CD8-positive, alpha-beta memory T cell (primary cell): Measurements from ENCODE around the gene FBXW4. TPM values are rescaled to one million over a fixed set of nuclear protein-coding genes. Genes with fewer than 3 reads are reported as not detected.

Source experiments
- CTCF ChIA-PET: fragments of 350-600 bp; sonication (Branson Sonifier 250); formaldehyde crosslinking; loops from one replicate; lab custom pipeline; 2021; ENCODE audit warnings: antibody characterized with exemption; lab: Charles Lee
- POLR2A ChIA-PET: fragments of 350-600 bp; sonication (Branson Sonifier 250); formaldehyde crosslinking; loops from one replicate; lab custom pipeline; 2021; ENCODE audit warnings: antibody characterized with exemption; lab: Charles Lee
- DNase-seq, 5 donors: peaks; one replicate each; pipeline versions ENCODE4 v3.0.0 to v3.0.0-alpha.2; 2020 to 2022; ENCODE audit warnings: mixed read lengths in 1 of 5
- H3K27ac ChIP-seq: one replicate; pipeline ENCODE4 v1.7.0; 2013; ENCODE audit warnings: low read depth, mild to moderate bottlenecking, low read length, moderate library complexity
- H3K27me3 ChIP-seq: 2 replicates; pipeline ENCODE4 v1.7.0; 2013; ENCODE audit warnings: low read length, mild to moderate bottlenecking; ENCODE audit not compliant: insufficient read depth, poor library complexity, severe bottlenecking
- H3K36me3 ChIP-seq: 2 replicates; pipeline ENCODE4 v1.7.0; 2013; ENCODE audit warnings: mild to moderate bottlenecking, low read length, moderate library complexity; ENCODE audit not compliant: insufficient read depth
- H3K4me1 ChIP-seq: 2 replicates; pipeline ENCODE4 v1.7.0; 2013; ENCODE audit warnings: mild to moderate bottlenecking, low read length, moderate library complexity; ENCODE audit not compliant: insufficient read depth
- H3K4me3 ChIP-seq: 2 replicates; pipeline ENCODE4 v1.7.0; 2013; ENCODE audit warnings: mild to moderate bottlenecking, low read length
- H3K9me3 ChIP-seq: 2 replicates; pipeline ENCODE4 v1.7.0; 2013; ENCODE audit warnings: mild to moderate bottlenecking, low read length
- H3K27ac Mint-ChIP-seq, 8 donors: one replicate each; pipeline ENCODE4 v1.8.0; 2020 to 2021; ENCODE audit warnings: mixed read lengths in 8 of 8, mild to moderate bottlenecking in 6 of 8, inconsistent platforms in 3 of 8, moderate library complexity in 3 of 8
- H3K27me3 Mint-ChIP-seq, 2 donors: one replicate each; pipeline ENCODE4 v1.8.0; 2020 to 2021; ENCODE audit warnings: mixed read lengths in 2 of 2, mild to moderate bottlenecking in 1 of 2, moderate library complexity in 1 of 2
- H3K36me3 Mint-ChIP-seq, 3 donors: one replicate each; pipeline ENCODE4 v1.8.0; 2020 to 2021; ENCODE audit warnings: mixed read lengths in 3 of 3, inconsistent platforms in 1 of 3, mild to moderate bottlenecking in 1 of 3
- H3K4me1 Mint-ChIP-seq, 3 donors: one replicate each; pipeline ENCODE4 v1.8.0; 2020 to 2021; ENCODE audit warnings: mixed read lengths in 3 of 3, inconsistent platforms in 1 of 3, mild to moderate bottlenecking in 1 of 3
- H3K4me3 Mint-ChIP-seq, 7 donors: one replicate each; pipeline ENCODE4 v1.8.0; 2020 to 2021; ENCODE audit warnings: mixed read lengths in 7 of 7, mild to moderate bottlenecking in 6 of 7, moderate library complexity in 4 of 7, inconsistent platforms in 2 of 7
- H3K9me3 Mint-ChIP-seq, 5 donors: one replicate each; pipeline ENCODE4 v1.8.0; 2020 to 2022; ENCODE audit warnings: mixed read lengths in 5 of 5, mild to moderate bottlenecking in 3 of 5, moderate library complexity in 2 of 5, inconsistent platforms in 1 of 5
- polyA plus RNA-seq: library from polyadenylated mRNA; unstranded; fragments of 300-500 nt; fragmentation: Illumina TruSeq; gene quantifications from one replicate; pipeline ENCODE4 v1.2.3, GENCODE V29; 2021
- total RNA-seq, 2 experiments: library from RNA; stranded (reverse); gene quantifications; one replicate each; pipeline ENCODE4 v1.2.3, GENCODE V29; 2021

Gene FBXW4
- total and polyA plus RNA-seq, 3 experiments from 2014 or later = 13.1 to 54.4 (median 44.2) TPM

- Histone ChIP-seq H3K36me3 (peaks cover 37% of the 10 kb centered on the region), H3K9me3 (no peaks in the 10 kb centered on the region), H3K4me1 (no peaks in the 10 kb centered on the region), H3K27ac (no peak overlapping the region), H3K27me3 (no peaks in the 10 kb centered on the region), H3K4me3 (no peak overlapping the region)
- POLR2A ChIA-PET = no interaction called here
- Mint-ChIP-seq H3K27ac (peak overlapping the region in 2 of 8 donors; percentile 17 to 27), H3K27me3 (no peaks in the 10 kb centered on the region), H3K36me3 (peaks cover 0 to 89% (median 14%) of the 10 kb centered on the region in 3 donors), H3K4me3 (no peak overlapping the region), H3K4me1 (peaks cover 8 to 23% (median 10%) of the 10 kb centered on the region in 3 donors), H3K9me3 (no peaks in the 10 kb centered on the region)
- CTCF ChIA-PET = no interaction called here
- no peak for DNase-seq
These were observed 71.4 kb downstream of the FBXW4 start for GRCh38 chr10:101623528-101623927.

DNA sequence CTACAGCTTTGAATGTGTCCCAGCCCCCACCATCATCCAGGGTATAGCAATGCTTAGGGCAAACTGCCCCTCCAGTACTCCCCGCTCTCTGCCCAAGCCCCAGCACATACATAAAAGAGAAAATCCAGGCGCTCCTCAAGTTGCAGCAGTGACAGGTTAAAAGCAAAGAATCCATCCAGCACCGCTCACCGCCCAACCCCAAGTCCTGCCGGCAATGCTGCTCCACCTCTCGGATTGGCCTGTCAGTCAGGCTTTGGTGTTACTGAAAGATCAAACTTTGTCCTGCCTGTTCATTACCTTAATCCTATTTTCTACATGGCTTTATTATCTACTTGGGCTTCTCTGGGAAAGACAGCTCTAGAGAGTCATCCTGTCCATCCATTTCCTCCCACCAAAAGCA is 75.0 kb downstream of the FBXW4 start:
- H3K27me3 Mint-ChIP-seq = no peaks in the 10 kb centered on the region
- H3K4me3 Mint-ChIP-seq = peak overlapping the region in 1 of 7 donors; percentile 68
- Histone ChIP-seq H3K4me1 (no peaks in the 10 kb centered on the region), H3K27me3 (no peaks in the 10 kb centered on the region), H3K27ac (no peak overlapping the region), H3K4me3 (no peak overlapping the region), H3K9me3 (no peaks in the 10 kb centered on the region), H3K36me3 (peaks cover 36% of the 10 kb centered on the region)
- peaks cover 0 to 92% (median 10%) of the 10 kb centered on the region in 3 donors for H3K36me3 Mint-ChIP-seq
- H3K27ac Mint-ChIP-seq = peak overlapping the region in 3 of 8 donors; percentile 21 to 95 (median 58)
- POLR2A ChIA-PET = no interaction called here
- DNase-seq = no peak
- peaks cover 3 to 4% (median 4%) of the 10 kb centered on the region in 3 donors for H3K4me1 Mint-ChIP-seq
- H3K9me3 Mint-ChIP-seq = no peaks in the 10 kb centered on the region
- CTCF ChIA-PET = no interaction called here

- DNase-seq = no peak
- Histone ChIP-seq H3K27ac (no peak overlapping the region), H3K9me3 (no peaks in the 10 kb centered on the region), H3K36me3 (peaks cover 33% of the 10 kb centered on the region), H3K27me3 (no peaks in the 10 kb centered on the region), H3K4me3 (no peak overlapping the region), H3K4me1 (no peaks in the 10 kb centered on the region)
- Mint-ChIP-seq H3K4me1 (peaks cover 0 to 4% (median 3%) of the 10 kb centered on the region in 3 donors), H3K4me3 (no peak overlapping the region), H3K9me3 (no peaks in the 10 kb centered on the region), H3K27ac (peak overlapping the region in 3 of 8 donors; percentile 14 to 47 (median 27)), H3K36me3 (peaks cover 0 to 88% (median 8%) of the 10 kb centered on the region in 3 donors), H3K27me3 (no peaks in the 10 kb centered on the region)
- ChIA-PET CTCF (interaction anchor here (1.1 kb wide), 1 partner anchor 11 kb away, joined by 3 read pairs; no protein-coding TSS in a partner anchor), POLR2A (no interaction called here)
These were observed 76.1 kb downstream of the FBXW4 start for GRCh38 chr10:101618871-101619270.

- no peaks in the 10 kb centered on the region for H3K9me3 Mint-ChIP-seq
- Histone ChIP-seq H3K27ac (no peak overlapping the region), H3K4me3 (no peak overlapping the region), H3K4me1 (no peaks in the 10 kb centered on the region), H3K27me3 (no peaks in the 10 kb centered on the region), H3K9me3 (no peaks in the 10 kb centered on the region), H3K36me3 (peaks cover 30% of the 10 kb centered on the region)
- ChIA-PET POLR2A (no interaction called here), CTCF (no interaction called here)
- H3K27ac Mint-ChIP-seq = peak overlapping the region in 4 of 8 donors; percentile 72 to 84 (median 74)
- no peak overlapping the region for H3K4me3 Mint-ChIP-seq
- H3K4me1 Mint-ChIP-seq = peaks cover 0 to 3% (median 0%) of the 10 kb centered on the region in 3 donors
- DNase-seq = no peak
- no peaks in the 10 kb centered on the region for H3K27me3 Mint-ChIP-seq
- H3K36me3 Mint-ChIP-seq = peaks cover 0 to 86% (median 4%) of the 10 kb centered on the region in 3 donors
These were observed 77.0 kb downstream of the FBXW4 start for GRCh38 chr10:101617824-101618568.

DNA sequence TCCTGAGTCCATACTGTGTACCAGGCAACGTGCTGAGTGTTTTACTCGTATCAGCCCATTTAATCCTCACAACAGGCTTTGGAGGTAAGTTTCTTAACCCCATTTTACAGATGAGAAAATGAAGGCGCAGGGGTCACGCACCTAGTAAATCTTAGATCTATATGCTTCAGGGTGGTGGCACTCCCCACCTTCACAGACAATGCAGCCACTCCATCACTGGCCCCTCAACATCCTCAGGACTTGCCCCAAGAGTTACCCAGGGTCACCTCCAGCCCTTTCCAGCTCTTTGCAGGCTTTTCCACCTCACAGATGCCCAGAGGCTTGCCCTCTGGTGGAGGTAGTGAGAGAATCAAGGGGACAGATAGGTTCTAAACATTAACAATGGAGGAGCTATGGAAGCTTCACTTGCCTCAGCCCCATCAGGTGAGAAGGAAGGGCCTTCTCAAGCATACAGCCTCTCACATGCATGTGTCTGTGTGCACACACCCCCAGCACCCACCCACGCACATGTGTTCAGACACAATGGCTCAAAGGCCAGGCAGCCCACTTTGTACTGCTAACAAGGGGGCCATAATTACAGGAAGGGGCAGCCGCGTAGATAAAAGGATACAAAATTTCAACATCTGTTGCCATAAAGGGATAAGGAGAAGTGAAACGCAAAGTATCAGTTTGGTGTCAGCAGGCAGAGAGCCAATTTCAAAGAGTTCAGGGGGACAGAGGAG is 77.7 kb downstream of the FBXW4 start:
- Mint-ChIP-seq H3K9me3 (no peaks in the 10 kb centered on the region), H3K36me3 (peaks cover 0 to 83% (median 2%) of the 10 kb centered on the region in 3 donors), H3K27me3 (no peaks in the 10 kb centered on the region), H3K4me1 (peaks cover 0 to 3% (median 0%) of the 10 kb centered on the region in 3 donors), H3K27ac (peak overlapping the region in 5 of 8 donors; percentile 19 to 84 (median 73)), H3K4me3 (no peak overlapping the region)
- Histone ChIP-seq H3K4me3 (no peak overlapping the region), H3K27me3 (no peaks in the 10 kb centered on the region), H3K4me1 (no peaks in the 10 kb centered on the region), H3K36me3 (peaks cover 30% of the 10 kb centered on the region), H3K9me3 (no peaks in the 10 kb centered on the region), H3K27ac (no peak overlapping the region)
- ChIA-PET POLR2A (no interaction called here), CTCF (no interaction called here)
- no peak for DNase-seq

DNA sequence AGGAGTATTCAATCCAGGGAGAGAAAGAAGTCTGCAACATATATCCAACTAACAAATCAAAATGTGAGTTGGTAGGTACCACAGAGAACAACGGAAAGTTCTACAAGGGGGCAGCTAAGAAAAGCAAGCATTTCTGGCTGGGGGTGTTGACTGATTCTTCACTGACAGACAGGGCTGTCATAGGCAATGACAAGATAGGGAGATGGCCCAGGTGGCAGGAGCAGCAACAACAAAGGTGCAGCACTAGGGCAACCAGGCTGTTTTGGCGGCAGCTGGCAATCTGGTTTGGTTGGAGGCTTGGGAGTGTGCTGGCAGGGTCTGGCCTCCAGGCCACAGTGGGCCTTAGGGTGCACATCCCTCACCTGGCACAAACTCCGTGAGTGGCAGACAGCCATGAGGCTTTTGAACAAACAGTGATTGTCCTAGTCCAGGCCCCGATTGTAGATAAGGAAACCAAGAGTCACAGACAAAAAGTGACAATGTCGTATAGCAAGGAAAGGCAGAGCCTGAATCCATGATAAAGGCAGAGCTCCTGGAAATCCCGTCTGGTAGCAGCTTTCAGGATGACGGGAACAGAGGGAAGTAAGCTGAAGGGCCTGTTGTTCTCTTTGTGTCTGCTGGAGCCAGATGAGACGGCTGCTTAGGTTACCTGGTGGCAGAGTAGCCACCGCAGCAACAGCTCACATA is 78.4 kb downstream of the FBXW4 start:
- Mint-ChIP-seq H3K27me3 (no peaks in the 10 kb centered on the region), H3K27ac (peak overlapping the region in 3 of 8 donors; percentile 19 to 82 (median 68)), H3K36me3 (peaks cover 0 to 83% (median 3%) of the 10 kb centered on the region in 3 donors), H3K9me3 (no peaks in the 10 kb centered on the region), H3K4me3 (no peak overlapping the region), H3K4me1 (peaks cover 0 to 3% (median 3%) of the 10 kb centered on the region in 3 donors)
- ChIA-PET POLR2A (no interaction called here), CTCF (interaction anchor here (0.6 kb wide), 1 partner anchor 833 kb away, joined by 3 read pairs; no protein-coding TSS in a partner anchor)
- Histone ChIP-seq H3K4me3 (no peak overlapping the region), H3K27ac (no peak overlapping the region), H3K36me3 (peaks cover 35% of the 10 kb centered on the region), H3K4me1 (no peaks in the 10 kb centered on the region), H3K9me3 (no peaks in the 10 kb centered on the region), H3K27me3 (no peaks in the 10 kb centered on the region)
- no peak for DNase-seq

- CTCF ChIA-PET = no interaction called here
- H3K36me3 Mint-ChIP-seq = peaks cover 0 to 83% (median 5%) of the 10 kb centered on the region in 3 donors
- peaks cover 0 to 3% (median 3%) of the 10 kb centered on the region in 3 donors for H3K4me1 Mint-ChIP-seq
These were observed 79.3 kb downstream of the FBXW4 start for GRCh38 chr10:101615525-101616116.

More at GRCh38 chr10:101615525-101616116, 79.3 kb downstream of the FBXW4 start:
- no peaks in the 10 kb centered on the region for H3K9me3 ChIP-seq
- H3K4me3 Mint-ChIP-seq = no peak overlapping the region
- POLR2A ChIA-PET = no interaction called here
- H3K36me3 ChIP-seq = peaks cover 36% of the 10 kb centered on the region
- no peaks in the 10 kb centered on the region for H3K27me3 ChIP-seq
- H3K27ac ChIP-seq = no peak overlapping the region
- H3K27me3 Mint-ChIP-seq = no peaks in the 10 kb centered on the region
- no peaks in the 10 kb centered on the region for H3K9me3 Mint-ChIP-seq
- DNase-seq = no peak
- no peaks in the 10 kb centered on the region for H3K4me1 ChIP-seq
- peak overlapping the region in 3 of 8 donors; percentile 76 to 82 (median 81) for H3K27ac Mint-ChIP-seq
- H3K4me3 ChIP-seq = no peak overlapping the region
